Measurements from ENCODE around the gene HTRA2.
"Not testable (repeated sequence)": the region's sequence is repeated elsewhere in the genome, so short reads cannot be mapped to it uniquely, and the experiment has no call there.

The HTRA2 gene

GRCh38 chr2:74482801-74483674 lies 46.7 kb upstream of the HTRA2 start, which contains the start of the genes CCDC142 and TTC31:
CCDC142 (minus strand) TSS chr2:74482998; CDS start chr2:74482837, 161 bp downstream.
TTC31 (plus strand) TSS chr2:74483081; CDS start chr2:74483096, 15 bp downstream.
- no peaks in the 10 kb centered on the region for H3K27me3 ChIP-seq (ENCODE audit: insufficient read depth, low read length, poor library complexity, severe bottlenecking)
- H2AFZ ChIP-seq (ENCODE audit: low read length): peak within 1 kb of the TSS; percentile 82
- TF ChIP-seq EZH2phosphoT487 (IDR thresholded peaks at IDR 0.05; ENCODE audit: borderline replicate concordance): no peak
- TF ChIP-seq CTCF (conservative IDR thresholded peaks at IDR 0.05; ENCODE audit: low read length): peak; percentile 93
- peak within 1 kb of the TSS; percentile 80 for H3K9ac ChIP-seq (ENCODE audit: low read depth, low read length, poor library complexity, severe bottlenecking)
- no peaks in the 10 kb centered on the region for H3F3A ChIP-seq (ENCODE audit: low read depth)
- peaks cover 9% of the 10 kb centered on the region for H4K20me1 ChIP-seq (ENCODE audit: insufficient read depth, low read length, poor library complexity, severe bottlenecking)
- peak within 1 kb of the TSS; percentile 79 for H3K4me3 ChIP-seq (ENCODE audit: low read length, poor library complexity, severe bottlenecking)
- no peaks in the 10 kb centered on the region for H3K36me3 ChIP-seq (ENCODE audit: insufficient read depth, low read length)
- H3K9me2 ChIP-seq (replicated peaks; ENCODE audit: low read depth, low read length): no peaks in the 10 kb centered on the region
- peaks cover 29% of the 10 kb centered on the region for H3K4me1 ChIP-seq (ENCODE audit: insufficient read depth, low read length, poor library complexity, severe bottlenecking)
- H3K9me3 ChIP-seq (ENCODE audit: insufficient read depth, low read depth, low read length): no peaks in the 10 kb centered on the region
- H3K79me2 ChIP-seq (ENCODE audit: insufficient read depth, low read length): peaks cover 53% of the 10 kb centered on the region
- peak within 1 kb of the TSS; percentile 93 for H3K4me2 ChIP-seq (ENCODE audit: low read depth, low read length, poor library complexity, severe bottlenecking)

GRCh38 chr2:74483675-74484164 lies 46.0 kb upstream of the HTRA2 start:
- Histone ChIP-seq H3K4me3 (ENCODE audit: low read length, poor library complexity, severe bottlenecking) (peak overlapping the region; percentile 79), H3K4me1 (ENCODE audit: insufficient read depth, low read length, poor library complexity, severe bottlenecking) (peaks cover 29% of the 10 kb centered on the region), H3K4me2 (ENCODE audit: low read depth, low read length, poor library complexity, severe bottlenecking) (peak overlapping the region; percentile 82), H3K9ac (ENCODE audit: low read depth, low read length, poor library complexity, severe bottlenecking) (peak overlapping the region; percentile 80), H3K79me2 (ENCODE audit: insufficient read depth, low read length) (peaks cover 53% of the 10 kb centered on the region)
- H3K36me3 ChIP-seq (ENCODE audit: insufficient read depth, low read length); H4K20me1 ChIP-seq (ENCODE audit: insufficient read depth, low read length, poor library complexity, severe bottlenecking); H2AFZ ChIP-seq (ENCODE audit: low read length); H3K9me2 ChIP-seq (replicated peaks; ENCODE audit: low read depth, low read length); H3K27me3 ChIP-seq (ENCODE audit: insufficient read depth, low read length, poor library complexity, severe bottlenecking); H3K9me3 ChIP-seq (ENCODE audit: insufficient read depth, low read depth, low read length); H3F3A ChIP-seq (ENCODE audit: low read depth): not testable (repeated sequence)

- Histone ChIP-seq H3K79me2 (ENCODE audit: insufficient read depth, low read length) (peaks cover 30% of the 10 kb centered on the region), H3K4me2 (ENCODE audit: low read depth, low read length, poor library complexity, severe bottlenecking) (no peak overlapping the region), H3K4me3 (ENCODE audit: low read length, poor library complexity, severe bottlenecking) (no peak overlapping the region), H4K20me1 (ENCODE audit: insufficient read depth, low read length, poor library complexity, severe bottlenecking) (peaks cover 8% of the 10 kb centered on the region), H3F3A (ENCODE audit: low read depth) (no peaks in the 10 kb centered on the region), H3K9me3 (ENCODE audit: insufficient read depth, low read depth, low read length) (no peaks in the 10 kb centered on the region), H3K9me2 (replicated peaks; ENCODE audit: low read depth, low read length) (no peaks in the 10 kb centered on the region), H2AFZ (ENCODE audit: low read length) (no peak overlapping the region), H3K36me3 (ENCODE audit: insufficient read depth, low read length) (peaks cover 10% of the 10 kb centered on the region; the same call in 1 of the 2 replicates), H3K27me3 (ENCODE audit: insufficient read depth, low read length, poor library complexity, severe bottlenecking) (no peaks in the 10 kb centered on the region), H3K9ac (ENCODE audit: low read depth, low read length, poor library complexity, severe bottlenecking) (no peak overlapping the region), H3K4me1 (ENCODE audit: insufficient read depth, low read length, poor library complexity, severe bottlenecking) (peaks cover 11% of the 10 kb centered on the region)
- no peak for TF ChIP-seq CTCF (conservative IDR thresholded peaks at IDR 0.05; ENCODE audit: low read length)
- TF ChIP-seq EZH2phosphoT487 (IDR thresholded peaks at IDR 0.05; ENCODE audit: borderline replicate concordance): no peak
Measured at GRCh38 chr2:74486141-74486540, 43.6 kb upstream of the HTRA2 start.

All from Loucy (cell line).